Stimulated activated CD8-positive, alpha-beta memory T cell treated with anti-CD3 and anti-CD28 coated beads, Interleukin-12 subunit alpha, Interleukin-12 subunit beta, amount 100 ng/mL, for 4 hours (primary cell): ENCODE measurements around the gene FIP1L1.

ENCODE experiments used
- DNase-seq: peaks from one replicate; pipeline ENCODE4 v3.0.0-alpha.2; 2020; ENCODE audit warnings: low read depth

FIP1L1 gene

DNA sequence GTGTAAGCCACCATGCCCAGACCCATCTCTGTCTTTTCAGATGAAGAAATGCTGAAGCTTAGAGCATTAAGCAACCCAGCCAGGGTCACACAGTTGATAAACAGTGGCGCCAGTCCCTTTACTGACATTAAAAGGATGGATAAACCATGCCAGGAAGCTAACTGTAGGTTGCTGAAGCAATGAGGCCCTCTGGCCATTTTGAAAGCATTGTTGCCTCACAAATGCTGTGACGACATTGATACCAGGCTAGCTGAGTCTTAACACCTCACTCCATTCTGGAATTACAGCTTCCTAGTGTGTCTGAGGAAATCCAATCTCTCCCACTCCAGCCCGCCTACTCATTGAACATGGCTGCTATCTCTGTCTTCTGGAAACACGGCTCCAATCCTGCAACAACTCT is 124.1 kb downstream of the FIP1L1 start:
- DNase-seq: no peak

DNA sequence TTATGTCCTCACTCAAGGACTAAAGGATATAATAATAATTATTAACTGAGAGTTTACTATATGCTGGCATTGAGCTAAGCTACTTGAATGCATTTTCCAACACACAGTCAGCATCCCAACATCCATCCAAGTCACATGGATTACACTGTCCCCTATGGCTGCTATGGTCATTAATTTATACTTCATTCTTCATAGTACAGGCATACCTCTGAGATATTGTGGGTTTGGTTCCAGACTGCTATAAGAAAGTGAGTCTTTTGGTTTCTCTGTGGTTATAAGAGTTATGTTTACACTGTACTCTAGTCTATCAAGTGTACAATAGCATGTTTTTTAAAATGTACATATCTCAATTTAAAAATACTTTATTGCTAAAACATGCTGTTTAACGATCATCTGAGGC is 124.7 kb downstream of the FIP1L1 start:
- no peak for DNase-seq

DNA sequence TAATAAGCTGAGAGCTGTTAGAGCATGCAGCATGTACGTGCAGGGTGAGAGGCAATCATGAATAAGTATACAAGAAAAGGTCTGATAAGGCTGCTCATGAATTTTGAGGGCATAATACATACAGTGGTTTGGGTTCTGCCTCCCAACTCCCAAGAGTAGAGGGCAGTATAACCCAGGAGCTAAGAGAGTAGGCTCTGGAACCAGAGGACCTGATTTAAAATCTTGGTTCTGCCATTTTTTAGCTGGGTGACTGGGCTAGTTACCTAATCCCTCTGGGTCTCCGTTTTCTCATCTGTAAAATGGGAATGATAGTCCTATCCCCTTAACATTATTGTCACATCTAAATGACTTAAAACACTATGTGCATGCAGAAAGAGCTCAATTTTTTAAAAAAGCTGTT is 128.5 kb downstream of the FIP1L1 start:
- no peak for DNase-seq

DNA sequence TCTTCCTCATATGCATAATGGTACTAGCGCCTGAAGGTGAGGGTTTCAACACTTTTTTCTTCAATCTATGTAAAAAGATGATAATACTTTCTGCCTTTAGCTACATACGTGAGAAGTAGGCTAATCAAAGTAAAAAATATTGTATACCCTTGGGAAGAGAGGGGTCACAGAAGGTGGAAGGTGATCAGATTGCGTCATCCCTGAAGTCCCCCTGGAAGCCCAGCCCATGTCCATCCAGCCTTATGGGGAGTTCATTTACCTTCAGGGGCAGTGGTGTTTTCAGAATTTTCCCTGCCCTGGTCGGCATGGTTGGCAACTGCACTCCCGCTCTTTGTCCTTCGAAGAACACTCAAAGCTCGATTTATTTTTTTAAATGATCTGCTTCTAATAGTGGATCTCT is 129.6 kb downstream of the FIP1L1 start:
- no peak for DNase-seq

DNA sequence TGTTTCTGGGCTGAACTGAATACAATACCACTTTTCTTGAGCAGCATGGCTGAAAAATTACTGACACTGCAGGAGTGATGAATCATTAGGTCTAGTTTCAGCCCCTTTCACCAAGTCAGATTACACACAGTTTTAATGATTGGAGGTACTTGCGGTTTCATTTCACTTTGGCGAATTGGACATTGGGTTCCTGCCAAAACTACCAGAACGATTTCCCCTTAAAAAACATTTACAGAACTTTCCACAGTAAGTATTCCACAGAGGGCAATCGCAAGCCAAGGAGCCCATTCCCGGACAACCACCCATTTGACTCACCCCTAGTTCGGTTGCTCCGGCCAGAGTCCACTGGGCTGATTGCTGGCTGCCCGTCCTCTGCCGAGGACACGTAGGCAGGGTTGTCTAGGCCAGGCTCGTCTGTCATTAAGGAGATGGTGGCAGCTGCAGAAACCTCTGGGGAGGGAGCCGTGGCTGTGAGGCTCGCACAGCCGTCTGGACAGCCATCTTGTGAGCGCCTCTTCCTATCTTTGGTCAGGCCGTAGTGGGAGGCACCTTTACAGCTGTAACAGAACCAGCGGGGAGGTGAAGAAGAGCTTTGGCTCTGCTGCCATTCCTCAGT is 130.3 kb downstream of the FIP1L1 start:
- no peak for DNase-seq

DNA sequence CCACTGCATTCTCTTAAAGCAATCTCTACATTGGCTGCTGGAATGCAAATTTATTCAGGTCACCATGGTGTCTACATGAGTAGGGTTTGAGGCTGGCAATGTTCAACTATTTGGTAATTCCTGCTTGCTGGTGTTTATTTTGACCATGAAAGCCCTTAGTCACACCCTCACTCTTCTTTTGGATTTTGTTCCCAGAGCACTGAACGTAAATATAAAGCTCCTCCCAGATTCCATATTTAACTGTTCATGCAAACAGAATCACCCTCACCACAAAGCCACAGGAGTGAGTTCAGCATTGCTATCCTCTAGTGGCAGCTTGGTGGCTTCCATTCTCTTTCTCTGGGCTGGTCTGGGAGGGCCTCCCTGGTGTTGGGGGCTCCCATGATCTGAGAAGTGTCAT is 131.0 kb downstream of the FIP1L1 start:
- DNase-seq: no peak

DNA sequence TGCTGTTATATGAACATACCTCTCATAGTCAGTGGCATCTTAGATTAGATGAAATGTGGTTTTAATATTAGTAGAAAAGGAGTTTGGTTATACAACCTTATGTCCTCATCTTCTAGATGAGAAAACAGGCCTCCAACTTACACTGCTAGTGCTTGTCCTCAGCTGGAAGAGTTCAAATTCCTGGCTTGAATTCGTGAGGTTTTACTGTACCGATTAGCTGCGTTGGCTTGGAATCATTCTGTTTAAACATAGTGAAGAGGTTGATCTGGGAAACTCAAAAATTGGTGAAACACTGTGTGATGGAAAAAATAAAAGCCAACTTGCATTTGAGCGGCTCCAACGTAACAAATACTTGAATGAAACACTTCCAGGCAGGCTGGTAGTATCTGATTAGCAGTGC is 132.9 kb downstream of the FIP1L1 start:
- DNase-seq: no peak
